Tibial nerve (tissue), 4 donors: Measurements from ENCODE around the gene KDM4C. TPM values are rescaled to one million over a fixed set of nuclear protein-coding genes. Genes with fewer than 3 reads are reported as not detected.

ENCODE experiments used
- DNase-seq, 2 donors: peaks; one replicate each; pipeline ENCODE4 v3.0.0-alpha.2; 2019; ENCODE audit warnings: low spot score in 2 of 2
- H3K27ac ChIP-seq, 4 donors: fragments of 200-600 bp; sonication (generic) in 3 of 4; one replicate each; pipeline ENCODE4 v1.5.1; 2017 to 2019; ENCODE audit warnings: mild to moderate bottlenecking in 1 of 4
- H3K27me3 ChIP-seq, 2 donors: fragments of 200-600 bp; sonication (generic) in 1 of 2; one replicate each; pipeline versions ENCODE4 v1.5.1 to v1.6.0; 2017 to 2019
- H3K36me3 ChIP-seq, 3 donors: fragments of 200-600 bp; sonication (generic); one replicate each; pipeline ENCODE4 v1.5.1; 2018 to 2019
- H3K4me1 ChIP-seq, 4 donors: fragments of 200-600 bp; sonication (generic) in 3 of 4; one replicate each; pipeline ENCODE4 v1.5.1; 2017 to 2019
- H3K4me3 ChIP-seq, 4 donors: fragments of 200-600 bp; sonication (generic) in 3 of 4; one replicate each; pipeline ENCODE4 v1.5.1; 2017 to 2019; ENCODE audit warnings: mild to moderate bottlenecking in 1 of 4, moderate library complexity in 1 of 4
- H3K9me3 ChIP-seq, 4 donors: fragments of 200-600 bp; sonication (generic) in 3 of 4; one replicate each; pipeline ENCODE4 v1.5.1; 2017 to 2019
- EP300 ChIP-seq, 2 donors: sonication (generic); formaldehyde crosslinking; IDR thresholded peaks; one replicate each; pipeline ENCODE4 v1.6.1; 2017; ENCODE audit warnings: antibody characterized with exemption in 2 of 2, mild to moderate bottlenecking in 1 of 2
- POLR2A ChIP-seq, 2 donors: fragments of 450-650 bp; IDR thresholded peaks; one replicate each; pipeline ENCODE4 v1.6.1; 2017; ENCODE audit warnings: antibody characterized with exemption in 2 of 2, mild to moderate bottlenecking in 2 of 2, moderate library complexity in 2 of 2
- WGBS, 2 donors: methylation state at CpG; one replicate each; pipeline ENCODE4 v1.1.5; 2018; 5-methylcytosine and 5-hydroxymethylcytosine counted together
- total RNA-seq, 4 donors: library from RNA; depleted of rRNA; stranded (reverse); fragments of >200 nt; gene quantifications; one replicate each; pipeline ENCODE4 v1.1.0, GENCODE V29; 2016
- TF ChIP-seq, protein P1 (sequence below), 5 experiments: fragments of 200-600 bp in 3 of 5; fragments of 450-650 bp in 2 of 5; sonication (generic) in 3 of 5; IDR thresholded peaks; one replicate each; pipeline ENCODE4 v1.5.1; 2016 to 2019; ENCODE audit warnings: antibody characterized with exemption in 5 of 5, mild to moderate bottlenecking in 3 of 5, moderate library complexity in 2 of 5

KDM4C gene
- total RNA-seq, 4 donors from 2014 or later, result 27.8 to 47.7 (median 38.1) TPM

DNA sequence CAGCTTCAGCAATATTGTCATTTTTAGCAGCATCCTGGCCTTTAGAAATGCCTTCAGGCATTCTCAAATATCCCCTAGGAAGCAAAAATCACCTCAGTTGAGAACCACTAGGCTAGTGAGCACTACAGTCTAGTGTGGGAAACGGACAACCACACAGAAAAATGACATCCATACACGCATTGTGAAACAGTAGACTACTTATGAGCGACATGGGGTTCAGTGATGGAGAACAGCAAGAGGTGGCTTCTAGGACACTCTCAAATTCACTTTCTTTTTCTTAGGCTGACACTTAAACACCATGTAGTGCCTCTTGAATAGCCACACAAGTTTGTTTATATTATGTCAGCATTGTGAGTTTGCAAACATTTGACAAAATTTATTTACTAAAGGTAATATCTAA is 203.0 kb downstream of the KDM4C start:
- no peaks in the 10 kb centered on the region for H3K27me3 ChIP-seq
- no peak for DNase-seq
- peaks cover 0 to 4% (median 0%) of the 10 kb centered on the region in 4 donors for H3K4me1 ChIP-seq
- H3K36me3 ChIP-seq, result peaks cover 0 to 5% (median 0%) of the 10 kb centered on the region in 3 donors
- no peaks in the 10 kb centered on the region for H3K9me3 ChIP-seq
- no peak overlapping the region for H3K4me3 ChIP-seq
- TF ChIP-seq EP300 (IDR thresholded peaks at IDR 0.05) (no peak), POLR2A (IDR thresholded peaks at IDR 0.05) (no peak)
- TF ChIP-seq, protein P1, sequence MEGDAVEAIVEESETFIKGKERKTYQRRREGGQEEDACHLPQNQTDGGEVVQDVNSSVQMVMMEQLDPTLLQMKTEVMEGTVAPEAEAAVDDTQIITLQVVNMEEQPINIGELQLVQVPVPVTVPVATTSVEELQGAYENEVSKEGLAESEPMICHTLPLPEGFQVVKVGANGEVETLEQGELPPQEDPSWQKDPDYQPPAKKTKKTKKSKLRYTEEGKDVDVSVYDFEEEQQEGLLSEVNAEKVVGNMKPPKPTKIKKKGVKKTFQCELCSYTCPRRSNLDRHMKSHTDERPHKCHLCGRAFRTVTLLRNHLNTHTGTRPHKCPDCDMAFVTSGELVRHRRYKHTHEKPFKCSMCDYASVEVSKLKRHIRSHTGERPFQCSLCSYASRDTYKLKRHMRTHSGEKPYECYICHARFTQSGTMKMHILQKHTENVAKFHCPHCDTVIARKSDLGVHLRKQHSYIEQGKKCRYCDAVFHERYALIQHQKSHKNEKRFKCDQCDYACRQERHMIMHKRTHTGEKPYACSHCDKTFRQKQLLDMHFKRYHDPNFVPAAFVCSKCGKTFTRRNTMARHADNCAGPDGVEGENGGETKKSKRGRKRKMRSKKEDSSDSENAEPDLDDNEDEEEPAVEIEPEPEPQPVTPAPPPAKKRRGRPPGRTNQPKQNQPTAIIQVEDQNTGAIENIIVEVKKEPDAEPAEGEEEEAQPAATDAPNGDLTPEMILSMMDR (IDR thresholded peaks at IDR 0.05), result no peak
- WGBS, 2 donors, result 93 to 97% methylated on average over 3 of the region's 3 CpGs
- H3K27ac ChIP-seq, result no peak overlapping the region

GRCh38 chr9:6961845-6962522 is 204.2 kb downstream of the KDM4C start:
- no peaks in the 10 kb centered on the region for H3K9me3 ChIP-seq
- 65 to 67% methylated on average over 5 of the region's 5 CpGs for WGBS, 2 donors
- H3K4me1 ChIP-seq, result no peaks in the 10 kb centered on the region
- H3K27me3 ChIP-seq, result no peaks in the 10 kb centered on the region
- TF ChIP-seq, protein P1 (IDR thresholded peaks at IDR 0.05), result no peak
- no peak for TF ChIP-seq POLR2A (IDR thresholded peaks at IDR 0.05)
- TF ChIP-seq EP300 (IDR thresholded peaks at IDR 0.05), result no peak
- no peak overlapping the region for H3K4me3 ChIP-seq
- H3K27ac ChIP-seq, result no peak overlapping the region
- DNase-seq, result no peak
- H3K36me3 ChIP-seq, result peaks cover 0 to 5% (median 0%) of the 10 kb centered on the region in 3 donors

GRCh38 chr9:6965566-6965965 is 207.8 kb downstream of the KDM4C start:
- H3K36me3 ChIP-seq, result peaks cover 0 to 3% (median 0%) of the 10 kb centered on the region in 3 donors
- TF ChIP-seq POLR2A (IDR thresholded peaks at IDR 0.05) (no peak), EP300 (IDR thresholded peaks at IDR 0.05) (no peak)
- TF ChIP-seq, protein P1 (IDR thresholded peaks at IDR 0.05), result no peak

GRCh38 chr9:6968271-6968670 is 210.5 kb downstream of the KDM4C start:
- 31 to 53% methylated on average over 3 of the region's 3 CpGs for WGBS, 2 donors
- Histone ChIP-seq H3K9me3 (no peaks in the 10 kb centered on the region), H3K27ac (no peak overlapping the region), H3K27me3 (no peaks in the 10 kb centered on the region), H3K4me1 (no peaks in the 10 kb centered on the region), H3K4me3 (no peak overlapping the region), H3K36me3 (no peaks in the 10 kb centered on the region)
- TF ChIP-seq, protein P1 (IDR thresholded peaks at IDR 0.05), result no peak
- TF ChIP-seq POLR2A (IDR thresholded peaks at IDR 0.05) (no peak), EP300 (IDR thresholded peaks at IDR 0.05) (no peak)
- no peak for DNase-seq

More at GRCh38 chr9:6965566-6965965, 207.8 kb downstream of the KDM4C start:
- Histone ChIP-seq H3K4me1 (no peaks in the 10 kb centered on the region), H3K9me3 (no peaks in the 10 kb centered on the region), H3K27ac (no peak overlapping the region), H3K4me3 (no peak overlapping the region), H3K27me3 (no peaks in the 10 kb centered on the region)
- no peak for DNase-seq
- WGBS, 2 donors, result 84 to 100% methylated on average over 1 of the region's 1 CpG

- no peaks in the 10 kb centered on the region for H3K27me3 ChIP-seq
- H3K4me1 ChIP-seq, result no peaks in the 10 kb centered on the region
- no peaks in the 10 kb centered on the region for H3K9me3 ChIP-seq
- H3K4me3 ChIP-seq, result no peak overlapping the region
- TF ChIP-seq POLR2A (IDR thresholded peaks at IDR 0.05) (no peak), EP300 (IDR thresholded peaks at IDR 0.05) (no peak)
- TF ChIP-seq, protein P1 (IDR thresholded peaks at IDR 0.05), result no peak
- no peaks in the 10 kb centered on the region for H3K36me3 ChIP-seq
- H3K27ac ChIP-seq, result no peak overlapping the region
- 93 to 97% methylated on average over 3 of the region's 3 CpGs for WGBS, 2 donors
- DNase-seq, result no peak
Measured at GRCh38 chr9:6969805-6970204, 212.0 kb downstream of the KDM4C start.
